GM12872 (cell line): ENCODE data around the gene NAT9.

Experiments used
- CTCF ChIP-seq: IDR thresholded peaks from 3 replicates; pipeline ENCODE4 v1.5.1; 2011; ENCODE audit warnings: low read depth, mild to moderate bottlenecking, low read length, moderate library complexity; ENCODE audit not compliant: insufficient read depth

Gene NAT9

DNA sequence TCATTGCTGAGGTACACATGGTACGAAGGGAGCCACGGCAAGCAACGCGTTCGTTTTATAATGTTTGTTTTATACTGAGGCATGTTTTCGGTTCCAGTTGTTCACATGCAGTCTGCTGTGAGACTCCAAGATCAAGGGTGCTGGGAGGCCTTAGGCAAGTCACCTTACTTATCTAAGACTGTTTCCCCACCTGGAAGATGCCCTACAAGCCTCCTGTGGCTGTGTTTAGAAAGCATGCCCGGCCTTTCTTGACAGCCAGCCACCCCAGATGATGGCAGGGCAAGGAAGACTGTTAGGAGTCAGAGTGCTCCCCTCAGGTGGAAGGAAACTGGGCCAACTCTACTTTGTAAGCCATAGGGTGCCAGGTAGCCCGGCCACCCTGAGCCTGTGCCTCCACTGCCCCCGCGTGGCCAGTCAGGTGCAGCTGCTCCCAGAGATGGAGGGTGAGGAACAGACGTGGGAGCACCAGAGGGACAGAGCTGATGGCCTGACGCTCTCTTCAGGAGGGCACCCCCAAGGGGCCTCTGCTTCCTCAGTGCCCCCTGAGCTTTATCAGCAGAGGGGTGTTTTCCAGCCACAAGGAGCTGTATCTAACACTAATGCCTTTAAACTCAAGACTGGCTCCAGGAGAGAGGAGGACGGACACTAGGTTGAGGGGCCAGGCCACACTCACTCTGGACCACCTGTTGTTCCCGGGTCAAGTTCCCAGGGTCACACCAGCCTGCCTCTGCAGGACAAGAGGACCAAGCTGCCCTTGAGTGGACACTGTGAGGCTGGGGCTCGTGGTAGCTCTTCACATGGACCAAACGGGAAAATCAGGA, 5.4 kb downstream of the NAT9 start:
- peak; percentile 91 for TF ChIP-seq CTCF

- no peak for TF ChIP-seq CTCF
Observed at GRCh38 chr17:74769856-74770497, 6.2 kb downstream of the NAT9 start.

DNA sequence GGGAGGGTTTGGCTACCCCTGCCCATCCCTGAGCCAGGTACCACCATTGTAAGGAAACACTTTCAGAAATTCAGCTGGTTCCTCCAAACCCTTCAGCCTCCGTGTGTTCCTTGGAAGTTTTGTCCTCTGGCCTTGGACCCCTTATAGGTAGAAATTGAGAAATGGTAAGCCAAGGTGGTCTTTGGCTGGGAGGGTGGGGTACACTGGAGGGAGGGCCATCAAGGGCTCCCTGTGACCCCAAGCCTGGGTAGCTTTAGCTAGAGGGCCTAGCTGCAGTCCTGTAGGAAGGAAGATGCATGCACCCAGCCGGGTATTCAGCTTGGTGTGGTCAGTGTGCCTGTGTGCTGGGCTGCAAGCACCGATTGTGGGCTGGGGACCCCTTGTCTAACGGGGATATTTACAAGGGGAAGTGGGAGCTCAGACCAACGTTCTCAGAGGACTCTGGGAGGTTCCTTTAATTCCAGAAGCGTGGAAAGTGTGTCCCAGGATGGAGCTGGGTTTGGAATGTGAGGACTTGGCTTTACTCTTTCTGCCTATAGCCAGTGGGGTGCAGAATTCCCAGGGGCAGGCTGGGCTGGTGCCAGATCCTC, 6.8 kb downstream of the NAT9 start:
- no peak for TF ChIP-seq CTCF

GRCh38 chr17:74768763-74769114, 7.4 kb downstream of the NAT9 start:
- TF ChIP-seq CTCF = no peak

DNA sequence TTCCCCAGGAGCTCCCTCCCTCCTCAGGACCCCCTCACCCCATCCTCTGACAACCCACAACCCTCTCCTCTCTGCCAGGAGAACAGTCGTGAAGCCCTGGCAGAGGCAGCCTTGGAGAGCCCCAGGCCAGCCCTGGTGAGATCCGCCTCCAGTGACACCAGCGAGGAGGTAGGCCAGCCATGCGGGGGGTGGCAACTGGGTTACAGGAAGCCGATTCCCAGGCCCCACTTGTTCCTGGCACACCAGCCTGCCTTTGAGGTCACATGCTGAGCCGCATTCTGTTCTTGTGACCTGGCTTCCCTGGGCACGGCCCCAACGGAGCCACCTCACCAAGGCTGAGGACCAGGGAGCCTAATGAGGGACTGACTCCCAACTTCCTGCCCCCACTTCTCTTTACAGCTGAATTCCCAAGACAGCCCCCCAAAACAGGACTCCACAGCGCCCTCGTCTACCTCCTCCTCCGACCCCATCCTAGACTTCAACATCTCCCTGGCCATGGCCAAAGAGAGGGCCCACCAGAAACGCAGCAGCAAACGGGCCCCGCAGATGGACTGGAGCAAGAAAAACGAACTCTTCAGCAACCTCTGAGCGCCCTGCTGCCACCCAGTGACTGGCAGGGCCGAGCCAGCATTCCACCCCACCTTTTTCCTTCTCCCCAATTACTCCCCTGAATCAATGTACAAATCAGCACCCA, 7.9 kb downstream of the NAT9 start:
- no peak for TF ChIP-seq CTCF

GRCh38 chr17:74767111-74767516, 9.0 kb downstream of the NAT9 start:
- no peak for TF ChIP-seq CTCF

DNA sequence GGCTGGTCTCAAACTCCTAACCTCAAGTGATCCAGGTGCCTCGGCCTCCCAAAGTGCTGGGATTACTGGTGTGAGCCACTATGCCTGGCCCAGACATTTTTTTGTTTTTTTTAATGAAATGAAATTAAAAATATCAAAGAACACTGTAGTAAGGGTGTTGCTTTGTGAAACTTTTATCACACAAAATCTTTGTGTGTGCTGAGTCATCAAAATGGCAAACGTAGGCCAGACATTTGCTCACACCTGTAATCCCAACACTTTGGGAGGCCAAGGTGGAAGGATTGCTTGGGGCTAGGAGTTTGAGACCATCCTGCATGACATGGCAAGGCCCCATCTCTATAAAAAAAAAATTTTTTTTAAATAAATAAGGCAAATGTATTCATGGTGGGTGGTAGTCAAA, 9.7 kb downstream of the NAT9 start:
- TF ChIP-seq CTCF = no peak
